K562 (cell line): ENCODE measurements around the gene KIAA0040.

Experiments used
- CEBPB ChIP-seq: fragments of 450-650 bp; IDR thresholded peaks from 2 replicates; pipeline ENCODE4 v1.6.1; 2016; ENCODE audit warnings: missing genetic modification characterization, missing compliant biosample characterization
- KDM5B ChIP-seq: fragments of 200-600 bp; sonication (generic); IDR thresholded peaks from 2 replicates; pipeline ENCODE4 v1.6.1; 2012; ENCODE audit warnings: low read depth, mild to moderate bottlenecking, moderate library complexity, low read length, control low read depth, inconsistent platforms; ENCODE audit not compliant: insufficient replicate concordance
- NBN ChIP-seq: fragments of 450-650 bp; IDR thresholded peaks from 2 replicates; pipeline ENCODE4 v1.6.1; 2016; ENCODE audit warnings: low read depth, mild to moderate bottlenecking
- NR3C1 ChIP-seq: sonication (generic); formaldehyde crosslinking; IDR thresholded peaks from 2 replicates; pipeline ENCODE4 v1.8.1; 2022; ENCODE audit warnings: missing genetic modification reagents
- NRF1 ChIP-seq, 2 experiments: fragments of 450-650 bp; IDR thresholded peaks in 1 of 2; conservative IDR thresholded peaks in 1 of 2; 2 replicates each; pipeline ENCODE4 v1.6.1; 2014; ENCODE audit warnings: mild to moderate bottlenecking in 2 of 2
- TRIM24 ChIP-seq, 2 experiments: fragments of 450-650 bp; IDR thresholded peaks; 2 replicates each; pipeline ENCODE4 v1.6.1; 2016
- TF ChIP-seq, protein P1 (sequence below), 2 experiments: fragments of 200-800 bp in 1 of 2; sonication (Bioruptor generic) in 1 of 2; sonication (generic) in 1 of 2; formaldehyde crosslinking in 1 of 2; IDR thresholded peaks in 1 of 2; conservative IDR thresholded peaks in 1 of 2; 2 replicates each; pipeline versions ENCODE4 v1.5.0 to v1.6.1; 2016 to 2020; ENCODE audit warnings: missing compliant biosample characterization in 1 of 2, missing genetic modification characterization in 1 of 2, missing genetic modification reagents in 1 of 2
- TF ChIP-seq, protein P2 (sequence below): fragments of 450-650 bp; IDR thresholded peaks from 2 replicates; pipeline ENCODE4 v1.6.1; 2016; ENCODE audit warnings: borderline replicate concordance
- TF ChIP-seq, protein P3 (sequence below), 3 experiments: IDR thresholded peaks in 2 of 3; conservative IDR thresholded peaks in 1 of 3; 2 replicates each; pipeline ENCODE4 v1.5.1; 2011 to 2012; ENCODE audit warnings: low read length in 3 of 3, mild to moderate bottlenecking in 3 of 3, control low read depth in 2 of 3, improper control_type of control experiment in 1 of 3, inconsistent platforms in 1 of 3, low read depth in 1 of 3, mixed read lengths in 1 of 3, moderate library complexity in 1 of 3; ENCODE audit not compliant: insufficient read depth in 2 of 3

DNA sequence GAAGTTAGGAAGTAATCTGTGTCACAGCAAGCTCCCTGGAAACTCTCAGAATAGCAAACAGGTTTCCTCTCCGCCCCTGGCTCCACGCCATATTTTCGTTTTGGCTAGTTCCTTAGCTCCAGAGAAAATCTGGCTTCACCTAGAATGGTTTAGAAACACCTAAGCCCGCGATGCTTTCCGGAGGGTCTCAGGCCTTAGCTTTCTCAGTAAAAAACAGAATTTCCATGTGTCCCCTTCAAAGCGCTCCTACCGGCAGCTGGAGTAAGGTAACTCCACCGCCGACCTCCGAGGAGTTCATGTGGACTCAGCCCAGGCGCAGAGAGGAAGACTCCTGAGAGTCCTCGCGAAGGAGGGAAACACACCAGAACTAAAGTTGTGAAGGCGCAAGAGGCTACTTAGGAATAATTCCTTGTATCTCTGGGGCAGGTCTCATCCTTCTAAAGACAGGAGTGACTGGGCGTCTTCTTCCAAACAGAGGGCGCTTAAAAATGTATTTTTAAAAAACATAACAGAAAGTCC, 406 bp downstream of the KIAA0040 start:
- no peak for TF ChIP-seq NBN
- TF ChIP-seq, protein P1, sequence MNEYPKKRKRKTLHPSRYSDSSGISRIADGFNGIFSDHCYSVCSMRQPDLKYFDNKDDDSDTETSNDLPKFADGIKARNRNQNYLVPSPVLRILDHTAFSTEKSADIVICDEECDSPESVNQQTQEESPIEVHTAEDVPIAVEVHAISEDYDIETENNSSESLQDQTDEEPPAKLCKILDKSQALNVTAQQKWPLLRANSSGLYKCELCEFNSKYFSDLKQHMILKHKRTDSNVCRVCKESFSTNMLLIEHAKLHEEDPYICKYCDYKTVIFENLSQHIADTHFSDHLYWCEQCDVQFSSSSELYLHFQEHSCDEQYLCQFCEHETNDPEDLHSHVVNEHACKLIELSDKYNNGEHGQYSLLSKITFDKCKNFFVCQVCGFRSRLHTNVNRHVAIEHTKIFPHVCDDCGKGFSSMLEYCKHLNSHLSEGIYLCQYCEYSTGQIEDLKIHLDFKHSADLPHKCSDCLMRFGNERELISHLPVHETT (CRISPR knock-in tag; conservative IDR thresholded peaks at IDR 0.05 in 1 of 2, IDR thresholded peaks at IDR 0.05 in 1 of 2), result no peak
- TF ChIP-seq KDM5B, result no peak
- TF ChIP-seq, protein P2, sequence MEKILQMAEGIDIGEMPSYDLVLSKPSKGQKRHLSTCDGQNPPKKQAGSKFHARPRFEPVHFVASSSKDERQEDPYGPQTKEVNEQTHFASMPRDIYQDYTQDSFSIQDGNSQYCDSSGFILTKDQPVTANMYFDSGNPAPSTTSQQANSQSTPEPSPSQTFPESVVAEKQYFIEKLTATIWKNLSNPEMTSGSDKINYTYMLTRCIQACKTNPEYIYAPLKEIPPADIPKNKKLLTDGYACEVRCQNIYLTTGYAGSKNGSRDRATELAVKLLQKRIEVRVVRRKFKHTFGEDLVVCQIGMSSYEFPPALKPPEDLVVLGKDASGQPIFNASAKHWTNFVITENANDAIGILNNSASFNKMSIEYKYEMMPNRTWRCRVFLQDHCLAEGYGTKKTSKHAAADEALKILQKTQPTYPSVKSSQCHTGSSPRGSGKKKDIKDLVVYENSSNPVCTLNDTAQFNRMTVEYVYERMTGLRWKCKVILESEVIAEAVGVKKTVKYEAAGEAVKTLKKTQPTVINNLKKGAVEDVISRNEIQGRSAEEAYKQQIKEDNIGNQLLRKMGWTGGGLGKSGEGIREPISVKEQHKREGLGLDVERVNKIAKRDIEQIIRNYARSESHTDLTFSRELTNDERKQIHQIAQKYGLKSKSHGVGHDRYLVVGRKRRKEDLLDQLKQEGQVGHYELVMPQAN, result no peak
- 0 out of 4 replicates have a peak, but pooled peaks of 1 of the 2 experiments have one; percentile 9 for TF ChIP-seq NRF1 (conservative IDR thresholded peaks at IDR 0.05 in 1 of 2, IDR thresholded peaks at IDR 0.05 in 1 of 2)
- no peak for TF ChIP-seq CEBPB (tag)
- no peak for TF ChIP-seq NR3C1 (CRISPR knock-in tag)
- TF ChIP-seq, protein P3, sequence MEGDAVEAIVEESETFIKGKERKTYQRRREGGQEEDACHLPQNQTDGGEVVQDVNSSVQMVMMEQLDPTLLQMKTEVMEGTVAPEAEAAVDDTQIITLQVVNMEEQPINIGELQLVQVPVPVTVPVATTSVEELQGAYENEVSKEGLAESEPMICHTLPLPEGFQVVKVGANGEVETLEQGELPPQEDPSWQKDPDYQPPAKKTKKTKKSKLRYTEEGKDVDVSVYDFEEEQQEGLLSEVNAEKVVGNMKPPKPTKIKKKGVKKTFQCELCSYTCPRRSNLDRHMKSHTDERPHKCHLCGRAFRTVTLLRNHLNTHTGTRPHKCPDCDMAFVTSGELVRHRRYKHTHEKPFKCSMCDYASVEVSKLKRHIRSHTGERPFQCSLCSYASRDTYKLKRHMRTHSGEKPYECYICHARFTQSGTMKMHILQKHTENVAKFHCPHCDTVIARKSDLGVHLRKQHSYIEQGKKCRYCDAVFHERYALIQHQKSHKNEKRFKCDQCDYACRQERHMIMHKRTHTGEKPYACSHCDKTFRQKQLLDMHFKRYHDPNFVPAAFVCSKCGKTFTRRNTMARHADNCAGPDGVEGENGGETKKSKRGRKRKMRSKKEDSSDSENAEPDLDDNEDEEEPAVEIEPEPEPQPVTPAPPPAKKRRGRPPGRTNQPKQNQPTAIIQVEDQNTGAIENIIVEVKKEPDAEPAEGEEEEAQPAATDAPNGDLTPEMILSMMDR (IDR thresholded peaks at IDR 0.05 in 2 of 3, conservative IDR thresholded peaks at IDR 0.05 in 1 of 3; ENCODE audit: insufficient read depth in 2 of 3, low read depth in 1 of 3, low read length in 3 of 3), result 0 out of 6 replicates have a peak, but pooled peaks of 1 of the 3 experiments have one; percentile 14
- no peak for TF ChIP-seq TRIM24 (IDR thresholded peaks at IDR 0.05)
